Stimulated activated CD4-positive, alpha-beta T cell treated with anti-CD3 and anti-CD28 coated beads, Interleukin-4, amount 100 ng/mL, for 48 hours (primary cell): Measurements from ENCODE around the gene NME4.

Experiments
- DNase-seq, 2 donors: peaks; one replicate each; pipeline ENCODE4 v3.0.0-alpha.2; 2020; ENCODE audit warnings: low read depth in 2 of 2

Gene NME4

GRCh38 chr16:426906-427249 is 29.9 kb downstream of the NME4 start:
- DNase-seq = no peak

DNA sequence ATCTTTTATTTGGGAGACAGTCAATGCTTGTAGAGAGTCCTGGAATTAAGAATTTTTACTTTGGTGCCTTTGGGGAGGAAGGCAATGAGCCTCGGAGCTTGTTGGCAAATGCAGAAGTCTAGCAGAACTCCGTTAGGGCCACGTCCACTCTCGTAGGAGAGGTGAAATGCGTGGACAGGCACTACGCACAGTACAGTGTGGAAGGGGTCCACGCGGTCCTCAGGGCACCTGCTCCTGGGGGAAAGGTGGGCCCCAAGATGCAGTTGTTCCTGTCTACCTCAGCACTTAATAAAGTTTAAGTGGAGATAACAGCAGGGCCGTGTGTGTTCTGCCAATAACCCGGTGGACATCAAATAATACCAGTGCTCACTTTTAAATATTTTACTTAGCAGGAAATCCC is 30.3 kb downstream of the NME4 start:
- no peak for DNase-seq

DNA sequence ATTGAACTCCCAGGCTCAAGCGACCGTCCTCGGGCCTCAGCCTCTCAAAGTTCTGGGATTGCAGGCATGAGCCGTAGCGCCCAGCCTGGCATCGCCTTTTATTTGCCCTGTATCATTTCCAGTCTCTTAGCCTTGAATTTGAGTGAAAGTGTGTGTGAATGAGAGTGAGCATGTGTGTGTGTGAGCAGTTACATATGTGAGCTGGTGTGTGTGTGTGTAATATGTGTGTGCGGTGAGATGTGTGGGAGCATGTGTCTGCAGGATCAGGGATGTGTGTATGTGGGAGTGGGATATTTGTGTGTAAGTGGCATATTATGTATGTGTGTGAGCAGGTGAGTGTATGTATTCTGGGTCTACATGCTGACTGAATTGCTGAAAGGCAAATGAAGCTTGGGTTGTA is 33.9 kb downstream of the NME4 start:
- DNase-seq = no peak

- no peak for DNase-seq
Measured at GRCh38 chr16:440627-441026, 43.6 kb downstream of the NME4 start.

DNA sequence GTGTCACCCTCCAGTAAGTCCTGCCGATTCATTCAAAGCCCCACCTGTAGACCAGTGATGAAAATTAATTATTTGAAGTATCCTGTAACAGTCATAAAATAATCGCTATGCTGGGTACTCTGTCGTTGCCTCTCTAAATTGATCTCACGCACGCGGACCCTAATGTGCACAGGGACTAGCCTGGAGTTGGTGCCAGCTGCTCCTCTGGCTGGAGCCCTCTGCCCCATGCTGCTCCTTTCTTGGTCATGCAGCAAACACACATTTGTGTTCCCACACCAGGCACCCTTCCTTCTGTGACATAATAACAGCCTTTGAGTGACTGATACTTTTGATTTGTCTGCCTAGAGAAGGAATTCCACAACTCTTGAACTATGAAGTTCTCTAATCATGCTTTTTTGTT is 44.4 kb downstream of the NME4 start:
- no peak for DNase-seq

DNA sequence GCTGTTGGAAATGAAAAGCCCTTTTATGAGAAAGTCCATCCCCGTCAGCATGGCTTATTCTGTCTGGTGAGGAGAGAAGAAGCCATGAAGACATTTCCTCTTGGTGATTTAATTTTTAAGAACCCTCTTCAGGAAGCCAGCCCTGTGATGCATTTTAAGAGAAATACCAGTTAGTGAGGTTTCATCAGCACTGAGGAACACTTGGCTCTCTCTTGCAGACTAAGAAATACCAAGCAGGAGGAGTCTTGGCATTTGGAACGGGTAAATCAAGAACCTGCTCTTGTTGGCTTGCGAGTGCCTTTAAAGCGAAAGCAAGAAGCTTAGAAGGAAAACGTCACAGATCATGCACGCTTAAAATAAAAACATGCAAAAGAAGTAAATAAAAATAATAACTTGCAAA is 46.0 kb downstream of the NME4 start:
- no peak for DNase-seq

- DNase-seq = no peak
Measured at GRCh38 chr16:444027-444426, 47.0 kb downstream of the NME4 start.

GRCh38 chr16:445566-445965 is 48.6 kb downstream of the NME4 start:
- DNase-seq = no peak
